Kidney tubule cell (primary cell): Measurements from ENCODE around the gene STAC3.

Experiments
- DNase-seq: peaks from one replicate; pipeline ENCODE4 v3.0.0-alpha.2; 2018; ENCODE audit warnings: low spot score

The STAC3 gene

GRCh38 chr12:57222286-57223190 is 28.4 kb downstream of the STAC3 start:
- DNase-seq, result no peak

- DNase-seq, result no peak
Measured at GRCh38 chr12:57221169-57221917, 29.6 kb downstream of the STAC3 start.

GRCh38 chr12:57220770-57221168 is 30.2 kb downstream of the STAC3 start:
- DNase-seq, result no peak

GRCh38 chr12:57219993-57220754 is 30.8 kb downstream of the STAC3 start:
- no peak for DNase-seq

GRCh38 chr12:57219205-57219992 is 31.6 kb downstream of the STAC3 start:
- DNase-seq, result no peak

GRCh38 chr12:57218030-57218853 is 32.7 kb downstream of the STAC3 start:
- no peak for DNase-seq

- no peak for DNase-seq
Measured at GRCh38 chr12:57216921-57217879, 33.8 kb downstream of the STAC3 start.

GRCh38 chr12:57216014-57216911 is 34.7 kb downstream of the STAC3 start, which contains the start of gene NXPH4:
Gene NXPH4 (plus strand): TSS chr12:57216794. CDS start chr12:57216970, 176 bp downstream.
- no peak for DNase-seq

- peak; percentile 38 for DNase-seq
Measured at GRCh38 chr12:57215668-57216013, 35.3 kb downstream of the STAC3 start.

GRCh38 chr12:57215065-57215464 is 35.9 kb downstream of the STAC3 start:
- no peak for DNase-seq

GRCh38 chr12:57214398-57214781 is 36.6 kb downstream of the STAC3 start:
- peak; percentile 54 for DNase-seq

GRCh38 chr12:57213763-57214397 is 37.1 kb downstream of the STAC3 start:
- DNase-seq, result peak; percentile 32

- peak; percentile 82 for DNase-seq
Measured at GRCh38 chr12:57213058-57213715, 37.8 kb downstream of the STAC3 start.

GRCh38 chr12:57212701-57213057 is 38.3 kb downstream of the STAC3 start:
- no peak for DNase-seq

GRCh38 chr12:57211791-57212700 is 38.9 kb downstream of the STAC3 start:
- no peak for DNase-seq

GRCh38 chr12:57210926-57211692 is 39.9 kb downstream of the STAC3 start:
- DNase-seq, result no peak
